Endodermal cell (in vitro differentiated cells): ENCODE data around the gene ZNF473. TPM values are rescaled to one million over a fixed set of nuclear protein-coding genes. Genes with fewer than 3 reads are reported as not detected.
A peak's percentile ranks its signal among the peaks of the same experiment; 100 is the strongest.

Experiments
- DNase-seq: peaks from one replicate; pipeline ENCODE4 v3.0.0-alpha.2; 2017
- H3K27ac ChIP-seq: 2 replicates; pipeline ENCODE4 v1.5.1; 2013; ENCODE audit warnings: mild to moderate bottlenecking, low read depth, low read length, moderate library complexity
- H3K27me3 ChIP-seq: 2 replicates; pipeline ENCODE4 v1.6.1; 2013; ENCODE audit warnings: mild to moderate bottlenecking, low read length, moderate library complexity; ENCODE audit not compliant: insufficient read depth, control insufficient read depth, poor library complexity, severe bottlenecking
- H3K36me3 ChIP-seq: 2 replicates; pipeline ENCODE4 v1.7.0; 2013; ENCODE audit warnings: mild to moderate bottlenecking, low read length, moderate library complexity; ENCODE audit not compliant: control insufficient read depth, insufficient read depth
- H3K4me1 ChIP-seq: one replicate; pipeline ENCODE4 v1.7.0; 2013; ENCODE audit warnings: low read length; ENCODE audit not compliant: control insufficient read depth, insufficient read depth
- H3K4me3 ChIP-seq: 2 replicates; pipeline ENCODE4 v1.5.1; 2013; ENCODE audit warnings: mild to moderate bottlenecking, low read length, moderate library complexity
- H3K9ac ChIP-seq: 2 replicates; pipeline ENCODE4 v1.6.1; 2013; ENCODE audit warnings: mild to moderate bottlenecking, low read length, moderate library complexity; ENCODE audit not compliant: poor library complexity, severe bottlenecking; ENCODE audit errors: extremely low read depth
- H3K9me3 ChIP-seq: 2 replicates; pipeline ENCODE4 v1.6.1; 2013; ENCODE audit warnings: mild to moderate bottlenecking, low read length, moderate library complexity; ENCODE audit not compliant: control insufficient read depth
- H3K27ac Mint-ChIP-seq: 2 replicates; pipeline ENCODE4 v1.8.0; 2020; ENCODE audit warnings: mixed read lengths
- H3K27me3 Mint-ChIP-seq: 2 replicates; pipeline ENCODE4 v1.8.0; 2021; ENCODE audit warnings: mild to moderate bottlenecking, mixed read lengths; ENCODE audit not compliant: insufficient read depth
- H3K36me3 Mint-ChIP-seq: 2 replicates; pipeline ENCODE4 v1.8.0; 2020; ENCODE audit warnings: low read depth, mixed read lengths
- H3K4me1 Mint-ChIP-seq: 2 replicates; pipeline ENCODE4 v1.8.0; 2020; ENCODE audit warnings: mixed read lengths
- H3K4me3 Mint-ChIP-seq: 2 replicates; pipeline ENCODE4 v1.8.0; 2020; ENCODE audit warnings: mild to moderate bottlenecking, moderate library complexity, mixed read lengths
- H3K9me3 Mint-ChIP-seq: 2 replicates; pipeline ENCODE4 v1.8.0; 2020; ENCODE audit warnings: mild to moderate bottlenecking, mixed read lengths
- CTCF ChIP-seq: fragments of 200-600 bp; sonication (generic); conservative IDR thresholded peaks from 2 replicates; pipeline ENCODE4 v1.5.0; 2021; ENCODE audit warnings: antibody characterized with exemption, mild to moderate bottlenecking
- WGBS, 2 experiments: methylation state at CpG; one replicate each; pipeline versions ENCODE4 v1.1.5 to v1.1.7; 2013; ENCODE audit warnings: missing lambda C conversion rate in 2 of 2, mixed read lengths in 1 of 2; ENCODE audit not compliant: insufficient coverage in 1 of 2, insufficient read length in 1 of 2; 5-methylcytosine and 5-hydroxymethylcytosine counted together
- total RNA-seq, 2 donors: library from RNA; stranded (reverse); fragmentation: NEBNext Ultra II Directional in 1 of 2; extraction: Animal tissue kit (Norgen Biotek cat#: 25700) in 1 of 2; gene quantifications; 2 replicates in 1 of 2; 3 replicates in 1 of 2; pipeline ENCODE4 v1.2.1, GENCODE V29; 2021

The ZNF473 gene
- total RNA-seq, 2 donors from 2014 or later, result 9.5 to 12.0 TPM

GRCh38 chr19:50026550-50026906 is 723 bp downstream of the ZNF473 start:
- Mint-ChIP-seq H3K36me3 (peaks cover 32% of the 10 kb centered on the region), H3K27ac (no peak overlapping the region), H3K9me3 (peaks cover 10% of the 10 kb centered on the region), H3K4me1 (peaks cover 5% of the 10 kb centered on the region), H3K27me3 (peaks cover 3% of the 10 kb centered on the region), H3K4me3 (peak overlapping the region; percentile 80)
- no peak for TF ChIP-seq CTCF
- Histone ChIP-seq H3K9ac (peak overlapping the region; percentile 54), H3K27me3 (no peaks in the 10 kb centered on the region), H3K4me3 (peak overlapping the region; percentile 81), H3K27ac (no peak overlapping the region), H3K9me3 (no peaks in the 10 kb centered on the region), H3K4me1 (peaks cover 4% of the 10 kb centered on the region), H3K36me3 (peaks cover 24% of the 10 kb centered on the region)
- DNase-seq, result no peak
- 88 to 93% methylated on average over 4 to 7 of the region's 7 CpGs for WGBS, 2 experiments

- Mint-ChIP-seq H3K9me3 (peaks cover 24% of the 10 kb centered on the region), H3K4me1 (peaks cover 5% of the 10 kb centered on the region), H3K27ac (no peak overlapping the region), H3K27me3 (peaks cover 3% of the 10 kb centered on the region), H3K4me3 (no peak overlapping the region), H3K36me3 (peaks cover 67% of the 10 kb centered on the region)
- no peak for DNase-seq
- no peak overlapping the region for H3K27ac ChIP-seq
- H3K4me1 ChIP-seq, result no peaks in the 10 kb centered on the region
- no peak overlapping the region for H3K9ac ChIP-seq
- H3K4me3 ChIP-seq, result no peak overlapping the region
- no peaks in the 10 kb centered on the region for H3K27me3 ChIP-seq
- WGBS, 2 experiments, result 96 to 98% methylated on average over 6 of the region's 6 CpGs
- H3K9me3 ChIP-seq, result peaks cover 13% of the 10 kb centered on the region
- TF ChIP-seq CTCF, result no peak
- H3K36me3 ChIP-seq, result peaks cover 56% of the 10 kb centered on the region
These were observed 4.4 kb downstream of the ZNF473 start for GRCh38 chr19:50030225-50030624.

GRCh38 chr19:50030937-50031336 is 5.1 kb downstream of the ZNF473 start:
- 88% methylated on average over 9 to 11 of the region's 11 CpGs for WGBS, 2 experiments
- H3K4me3 ChIP-seq, result no peak overlapping the region
- H3K4me1 ChIP-seq, result no peaks in the 10 kb centered on the region
- Mint-ChIP-seq H3K27ac (no peak overlapping the region), H3K4me3 (no peak overlapping the region), H3K36me3 (peaks cover 73% of the 10 kb centered on the region), H3K9me3 (peaks cover 25% of the 10 kb centered on the region), H3K4me1 (peaks cover 4% of the 10 kb centered on the region), H3K27me3 (peaks cover 2% of the 10 kb centered on the region)
- H3K9ac ChIP-seq, result no peak overlapping the region
- H3K36me3 ChIP-seq, result peaks cover 63% of the 10 kb centered on the region
- TF ChIP-seq CTCF, result no peak
- H3K9me3 ChIP-seq, result peaks cover 17% of the 10 kb centered on the region
- H3K27me3 ChIP-seq, result no peaks in the 10 kb centered on the region
- DNase-seq, result no peak
- no peak overlapping the region for H3K27ac ChIP-seq
